Measurements from ENCODE around the gene NADSYN1.
"Not testable (repeated sequence)": the region's sequence is repeated elsewhere in the genome, so short reads cannot be mapped to it uniquely, and the experiment has no call there.

The NADSYN1 gene

DNA sequence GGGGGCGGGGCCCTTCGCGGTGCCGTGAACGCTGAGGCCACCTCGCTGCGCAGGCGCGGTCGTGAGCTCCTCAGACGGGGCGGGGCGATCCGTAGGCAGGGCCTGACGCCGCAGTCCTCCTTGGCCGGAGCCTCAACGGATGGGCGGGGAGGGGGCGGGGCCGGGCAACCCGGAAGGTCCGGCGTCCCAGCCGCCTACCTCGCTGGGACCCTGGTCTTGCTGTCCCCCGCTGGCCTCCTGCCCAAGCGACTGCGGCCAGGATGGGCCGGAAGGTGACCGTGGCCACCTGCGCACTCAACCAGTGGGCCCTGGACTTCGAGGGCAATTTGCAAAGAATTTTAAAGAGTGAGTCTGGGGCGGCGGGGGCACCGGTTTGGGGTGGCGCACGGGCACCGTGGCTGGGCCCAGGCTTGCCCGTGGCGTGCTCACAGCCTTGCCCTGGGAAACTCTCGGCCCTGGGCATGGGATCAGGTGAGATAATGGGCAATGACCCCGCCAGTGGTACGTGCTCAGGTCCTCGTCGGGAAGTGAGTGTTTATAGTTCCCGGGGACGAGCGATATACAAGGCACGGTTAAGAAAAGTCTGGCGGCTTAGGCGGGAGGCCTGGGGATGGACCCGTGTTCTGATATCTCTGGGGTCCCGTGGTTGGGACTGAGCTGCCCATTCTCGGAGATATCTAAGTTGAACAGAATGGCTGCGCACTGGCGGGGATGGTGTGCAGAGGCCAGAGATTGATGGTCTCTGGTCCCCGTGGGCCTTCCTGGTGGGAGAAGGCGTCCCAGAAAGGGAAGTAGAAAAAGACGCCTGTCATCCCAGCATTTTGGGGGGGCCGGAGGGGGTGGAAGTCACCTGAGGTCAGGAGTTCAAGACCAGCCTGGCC lies at the start of gene NADSYN1:
Gene NADSYN1 (plus strand): TSS at position 167 of the 881 bp plus-strand sequence. CDS start 94 bp downstream, at position 261.
- intact Hi-C loops (cut with DNase I) = no loop called here
- DNase-seq = peak; percentile 94 to 99 (median 98)

DNA sequence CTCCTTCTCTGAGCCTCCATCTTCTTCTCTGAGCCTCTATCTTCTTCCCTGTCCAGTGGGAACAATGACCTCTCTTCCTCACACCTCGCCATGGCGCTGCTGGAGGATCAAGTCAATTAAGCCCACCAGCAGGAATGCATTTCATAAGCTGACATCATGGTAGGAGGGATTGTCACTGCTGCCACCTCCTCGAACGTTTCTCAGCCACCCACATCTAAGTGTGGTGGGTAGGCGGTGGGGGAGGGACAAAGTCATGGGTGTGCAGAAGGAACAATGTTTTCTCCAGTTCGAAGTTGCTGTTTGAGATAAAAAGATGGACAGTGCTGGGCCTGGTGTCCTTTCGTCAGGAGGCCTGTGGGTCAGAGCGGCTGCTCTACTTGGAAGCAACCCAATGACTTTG lies 48.8 kb upstream of the NADSYN1 start:
- peak in 1 of 10 donors; percentile 49 for DNase-seq
- intact Hi-C loops (cut with DNase I) = no loop called here

DNA sequence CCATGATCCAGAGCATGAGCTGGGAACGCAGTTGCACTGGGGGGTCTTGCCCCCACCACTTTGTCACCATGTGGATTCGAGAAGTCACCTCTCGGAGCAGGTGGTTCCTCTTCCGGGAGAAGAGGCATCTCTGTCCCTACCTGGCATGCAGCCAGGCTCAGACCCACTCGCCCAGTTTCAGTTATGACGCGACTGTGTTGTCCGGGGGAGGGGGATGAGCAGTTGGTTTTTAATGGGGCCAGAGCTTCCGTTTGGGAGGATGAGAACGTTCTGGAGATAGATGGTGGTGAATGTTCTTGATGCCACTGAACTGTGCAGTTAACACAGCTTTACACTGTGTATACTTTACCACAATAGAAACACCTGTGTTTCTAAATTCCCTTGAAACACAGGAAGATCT lies 46.3 kb upstream of the NADSYN1 start:
- peak in 1 of 10 donors; percentile 74 for DNase-seq
- intact Hi-C loops (cut with DNase I) = no loop called here

DNA sequence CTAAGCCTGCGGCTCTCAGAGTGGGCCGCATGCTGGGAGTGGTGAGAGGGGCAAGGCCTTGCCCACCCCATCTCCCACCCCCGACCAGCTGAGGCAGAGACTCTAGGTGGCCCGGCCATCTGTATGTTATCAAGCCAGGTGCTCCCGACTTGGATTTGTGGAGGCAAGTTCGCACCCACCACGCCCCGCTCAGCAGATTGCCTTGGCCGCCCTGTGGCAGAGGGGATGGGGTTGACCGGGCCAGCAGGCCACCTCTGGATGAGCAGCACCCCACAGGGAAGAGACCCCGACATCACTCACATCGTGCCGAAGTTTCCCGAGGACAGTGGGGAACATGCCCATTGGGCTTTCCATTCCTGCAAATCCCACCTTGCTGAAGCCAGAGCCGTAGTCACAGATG lies 45.6 kb upstream of the NADSYN1 start:
- peak in 1 of 10 donors; percentile 75 for DNase-seq
- intact Hi-C loops (cut with DNase I) = no loop called here

DNA sequence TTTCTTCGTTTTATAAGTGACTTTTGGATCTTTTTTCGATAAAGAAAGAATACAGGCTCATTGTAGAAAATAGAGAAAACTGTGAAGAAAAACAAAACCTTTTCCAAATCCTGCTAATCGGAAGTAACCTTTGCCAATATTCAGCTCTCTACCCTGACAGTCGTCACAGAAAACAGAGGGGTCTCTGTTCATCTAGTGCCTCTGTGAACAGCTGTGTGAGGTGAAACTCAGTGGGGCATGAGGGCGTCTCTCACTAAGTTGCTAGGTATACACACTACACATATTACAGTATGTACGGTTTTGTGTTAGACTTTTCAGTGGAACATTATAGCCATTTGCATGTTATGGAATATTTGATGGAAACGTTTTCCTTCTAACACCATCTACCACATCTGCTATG lies 44.2 kb upstream of the NADSYN1 start:
- DNase-seq = peak in 1 of 10 donors; percentile 12
- intact Hi-C loops (cut with DNase I) = no loop called here

DNA sequence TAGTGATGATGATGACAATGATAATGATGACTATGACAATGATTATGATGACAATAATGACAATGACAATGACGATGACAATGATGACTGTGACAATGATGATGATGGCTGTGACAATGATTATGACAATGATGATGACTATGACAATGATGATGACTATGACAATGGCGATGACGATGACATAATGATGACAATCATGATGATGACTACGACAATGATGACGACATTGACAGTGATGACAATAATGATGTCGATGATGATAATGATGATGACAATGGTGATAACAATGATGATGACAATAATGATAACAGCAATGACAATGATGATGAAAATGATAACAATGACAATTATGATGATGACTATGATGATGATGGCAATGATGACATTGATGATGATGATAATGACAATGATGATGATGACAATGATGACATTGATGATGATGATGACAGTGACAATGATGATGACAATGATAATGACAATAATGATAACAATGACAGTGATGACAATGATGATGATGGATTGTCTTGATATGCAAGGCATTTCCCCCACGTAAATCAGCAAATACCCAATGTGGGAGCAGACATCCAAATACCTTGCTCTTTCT lies 42.5 kb upstream of the NADSYN1 start:
- no peak for DNase-seq
- intact Hi-C loops (cut with DNase I) = no loop called here

DNA sequence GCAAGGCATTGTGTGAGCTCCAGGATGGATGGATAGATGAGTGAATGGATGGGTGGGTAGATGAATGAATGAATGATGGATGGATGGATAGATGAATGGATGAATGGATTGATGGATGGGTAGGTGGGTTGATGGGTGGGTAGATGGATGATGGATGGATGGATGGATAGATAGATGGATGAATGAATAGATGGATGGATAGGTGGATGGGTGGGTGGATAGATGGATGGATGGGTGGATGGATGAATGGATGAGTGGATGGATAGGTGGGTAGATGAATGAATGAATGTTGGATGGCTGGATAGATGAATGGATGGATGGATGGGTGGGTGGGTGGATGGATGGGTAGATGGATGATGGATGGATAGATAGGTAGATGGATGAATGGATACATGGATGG lies 38.4 kb upstream of the NADSYN1 start:
- DNase-seq = no peak
- intact Hi-C loops (cut with DNase I) = no loop called here

DNA sequence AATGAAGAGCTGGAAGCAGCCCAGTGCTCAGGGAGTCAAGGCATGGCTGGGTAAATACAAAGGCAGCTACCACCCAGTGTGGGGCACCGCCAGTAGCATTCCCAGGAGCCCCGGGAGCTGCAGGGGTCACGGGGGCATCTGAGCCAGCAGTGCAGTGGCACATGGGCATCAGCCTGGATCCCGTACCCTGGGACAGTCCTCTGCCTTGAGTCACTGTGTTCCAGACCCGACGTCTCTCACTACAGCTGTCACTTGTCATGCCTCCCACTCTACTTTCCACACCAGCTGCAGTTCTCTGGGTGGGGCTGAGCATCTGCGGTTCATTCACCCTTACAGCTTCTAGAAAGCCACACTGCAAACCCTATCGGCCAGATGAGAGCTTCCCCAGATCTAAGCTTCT lies 34.4 kb upstream of the NADSYN1 start:
- intact Hi-C loops (cut with DNase I) = no loop called here
- DNase-seq = peak in 7 of 10 donors; percentile 27 to 92 (median 35)

DNA sequence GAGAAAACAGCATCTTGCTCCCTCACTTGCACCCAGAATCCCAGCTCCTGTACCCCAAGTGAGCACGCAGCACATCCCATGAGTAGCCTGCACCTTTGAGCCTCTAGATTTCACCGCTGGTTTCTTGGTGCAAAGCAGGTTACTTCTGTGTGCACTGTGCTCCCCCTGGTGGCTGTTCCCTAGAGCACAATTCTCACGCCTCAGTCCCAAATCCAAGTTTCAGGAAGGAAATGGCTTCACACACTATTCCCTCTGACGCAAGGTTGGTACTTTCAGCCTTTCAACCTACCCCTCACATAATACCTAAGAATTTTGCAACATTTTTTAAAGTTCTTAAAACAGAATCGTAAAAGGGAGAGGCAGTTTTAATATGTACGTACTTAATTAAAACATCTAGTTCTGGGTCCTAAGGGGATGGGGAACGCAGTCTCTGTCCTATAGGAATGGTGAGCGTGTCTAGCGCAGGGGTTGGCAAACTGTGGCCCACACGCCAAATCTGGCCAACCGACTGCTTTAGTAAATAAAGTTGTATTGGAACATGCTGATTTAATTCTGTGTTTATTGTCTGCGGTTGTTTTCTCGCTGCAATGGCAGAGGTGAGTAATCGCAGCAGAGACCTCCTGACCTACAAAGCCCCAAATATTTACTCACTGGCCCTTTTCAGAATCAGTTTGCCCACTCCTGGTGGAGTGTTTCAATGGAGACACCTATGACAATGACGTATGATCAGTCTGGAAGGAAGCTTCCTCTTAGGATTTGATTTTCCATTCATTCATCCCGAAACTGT lies 32.4 kb upstream of the NADSYN1 start:
- intact Hi-C loops (cut with DNase I) = no loop called here
- peak in 6 of 10 donors; percentile 44 to 81 (median 57) for DNase-seq

DNA sequence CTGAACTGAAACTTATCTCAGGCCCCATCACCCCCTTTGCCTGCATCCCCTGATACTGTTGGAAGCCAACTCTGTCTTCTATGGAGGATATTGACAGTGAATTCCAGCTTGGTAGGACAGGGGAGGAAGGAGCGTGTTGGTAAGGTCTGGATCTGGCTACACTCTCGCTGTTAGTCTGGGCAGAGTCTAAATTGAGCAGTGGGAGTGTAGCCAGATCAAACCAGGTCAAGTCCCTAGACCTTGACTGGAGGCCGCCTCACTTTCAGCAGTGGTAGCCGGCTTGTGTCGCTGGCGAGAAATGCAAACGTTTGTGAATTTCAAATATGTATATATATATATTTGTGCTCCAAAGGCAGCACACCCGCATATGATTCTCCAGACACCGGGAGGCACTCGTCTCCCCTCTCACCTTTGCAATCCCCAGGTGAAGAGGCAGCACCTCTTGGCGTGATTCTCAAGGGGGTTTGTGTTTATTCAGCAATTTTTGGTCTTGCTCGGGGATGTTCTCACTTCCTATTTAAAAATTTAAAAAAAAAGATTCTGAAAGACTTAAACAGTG lies 31.5 kb upstream of the NADSYN1 start:
- intact Hi-C loops (cut with DNase I) = no loop called here

DNA sequence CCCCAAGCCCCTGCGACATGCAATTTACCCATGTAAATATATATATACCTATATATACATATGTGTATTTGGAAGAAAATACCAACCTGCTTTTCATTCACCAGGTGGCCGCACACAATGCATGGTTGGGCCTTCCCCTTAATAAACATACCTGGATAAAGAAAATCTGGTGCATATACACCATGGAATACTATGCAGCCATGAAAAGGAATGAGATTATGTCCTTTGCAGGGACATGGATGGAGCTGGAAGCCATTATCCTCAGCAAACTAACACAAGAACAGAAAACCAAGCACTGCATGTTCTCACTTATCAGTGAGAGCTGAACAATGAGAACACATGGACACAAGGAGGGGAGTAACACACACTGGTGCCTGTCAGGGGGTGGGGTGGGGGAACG lies 30.7 kb upstream of the NADSYN1 start:
- DNase-seq; intact Hi-C loops (cut with DNase I): not testable (repeated sequence)

More for the DNA sequence above, 31.5 kb upstream of the NADSYN1 start:
- no peak for DNase-seq

DNA sequence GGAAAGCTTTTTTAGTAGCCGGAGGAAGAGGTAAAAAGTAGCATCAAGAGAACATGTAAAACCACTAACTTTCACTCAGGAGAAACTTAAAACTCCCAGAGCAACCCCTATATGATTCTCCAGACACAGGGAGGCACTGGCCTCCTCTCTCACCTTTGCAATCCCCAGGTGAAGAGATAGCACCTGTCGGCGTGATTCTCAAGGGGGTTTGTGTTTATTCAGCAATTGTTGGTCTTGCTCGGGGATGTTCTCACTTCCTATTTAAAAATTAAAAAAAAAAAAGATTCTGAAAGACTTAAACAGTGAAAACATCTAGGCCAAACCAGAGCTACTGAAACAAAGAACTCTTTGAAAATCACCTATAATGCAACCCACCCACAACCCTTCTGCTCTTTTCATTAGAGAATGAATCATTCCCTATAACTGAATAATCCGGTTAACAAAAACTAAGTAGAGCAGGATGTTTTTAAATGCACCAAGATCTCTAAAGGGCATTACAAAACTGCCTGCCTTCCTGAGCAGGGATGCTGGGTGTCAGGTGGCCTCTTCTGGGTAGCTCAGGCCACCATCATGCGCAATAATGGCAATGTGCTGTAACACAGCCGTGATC lies 29.7 kb upstream of the NADSYN1 start:
- intact Hi-C loops (cut with DNase I) = no loop called here
- no peak for DNase-seq

DNA sequence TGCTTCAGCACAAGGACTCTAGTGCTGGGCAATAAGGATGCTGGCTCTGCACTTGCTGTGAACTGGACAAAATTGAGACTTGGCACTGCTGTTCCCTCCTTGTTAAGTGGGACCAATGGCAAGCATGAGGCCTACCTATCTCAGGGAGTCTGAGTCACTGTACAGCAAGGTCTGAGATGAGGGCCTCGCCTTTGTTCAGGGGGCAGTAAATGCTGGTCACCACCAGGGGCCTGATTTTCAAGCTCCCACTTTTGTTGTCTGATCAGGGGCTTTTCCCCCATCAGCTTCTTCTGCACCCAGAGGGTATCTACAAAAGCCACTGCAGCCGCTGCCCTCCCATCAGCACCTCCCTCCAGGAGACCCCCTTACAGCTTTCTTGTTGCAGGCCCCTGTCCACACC lies 27.6 kb upstream of the NADSYN1 start:
- intact Hi-C loops (cut with DNase I) = no loop called here
- DNase-seq = no peak

DNA sequence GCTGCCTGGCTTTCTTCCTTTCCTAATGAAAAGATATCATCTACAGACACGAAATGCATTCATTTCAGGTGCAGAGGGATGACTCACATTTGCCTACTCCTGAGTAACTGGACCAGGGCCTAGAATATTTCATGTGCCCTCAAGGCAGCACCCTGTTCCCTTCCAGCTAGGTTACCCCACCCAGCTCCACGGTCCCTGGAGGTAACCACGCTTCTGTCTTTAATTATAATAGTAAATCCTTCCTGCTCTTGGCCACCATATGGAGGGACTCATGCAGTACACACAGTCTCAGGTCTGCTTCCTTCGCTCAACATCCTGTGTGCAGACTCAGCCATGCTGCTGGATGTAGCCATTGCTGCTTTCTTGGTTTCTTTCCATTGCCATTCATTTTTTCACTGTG lies 27.1 kb upstream of the NADSYN1 start:
- intact Hi-C loops (cut with DNase I) = no loop called here
- DNase-seq = no peak

DNA sequence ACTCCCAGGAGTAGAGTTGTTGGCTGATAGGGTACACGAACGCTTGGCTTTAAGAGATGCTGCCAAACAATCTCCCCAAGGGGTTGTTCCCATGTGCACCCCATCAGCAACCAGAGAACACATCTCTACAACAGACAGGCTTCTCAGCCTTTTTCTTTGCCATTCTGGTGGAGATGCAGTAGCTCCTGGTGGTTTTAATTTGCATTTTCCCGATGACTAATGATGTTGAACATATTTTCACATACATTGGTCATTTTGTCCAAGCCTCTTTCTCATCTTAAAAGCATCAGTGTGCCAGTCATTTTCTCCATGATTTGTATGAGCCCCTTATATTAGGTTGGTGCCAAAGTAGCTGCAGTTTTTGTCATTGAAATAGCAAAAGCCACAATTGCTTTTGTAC lies 26.6 kb upstream of the NADSYN1 start:
- DNase-seq = no peak
- intact Hi-C loops (cut with DNase I) = no loop called here

DNA sequence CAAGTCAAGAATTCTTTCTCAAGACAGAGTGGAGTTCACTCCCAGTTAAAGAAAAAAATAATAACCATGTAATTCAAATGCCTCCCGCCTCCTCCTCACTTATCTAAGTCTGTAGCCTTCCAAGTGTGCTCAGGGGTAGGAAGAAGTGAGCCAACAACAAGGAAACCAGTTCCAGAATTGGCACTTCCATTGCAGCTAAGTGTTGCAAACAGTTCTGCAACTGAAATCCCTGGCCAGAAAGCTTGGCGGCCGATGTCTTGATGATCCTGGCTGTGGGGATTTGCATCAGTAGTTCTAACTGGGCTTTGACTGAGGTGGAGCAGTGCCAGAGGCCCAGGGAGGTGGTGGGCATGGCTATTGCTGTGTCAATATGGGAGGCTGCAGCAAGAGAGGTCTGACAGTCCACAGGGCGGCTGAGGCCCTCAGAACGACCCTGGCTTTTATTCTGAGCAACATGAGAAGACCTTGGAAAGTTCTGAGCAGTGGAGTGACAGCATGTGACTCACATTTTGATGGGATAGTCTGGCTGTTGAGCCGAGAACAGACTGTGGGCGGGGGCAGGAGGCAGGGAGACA lies 24.1 kb upstream of the NADSYN1 start:
- intact Hi-C loops (cut with DNase I) = no loop called here
- DNase-seq = peak in 2 of 10 donors; percentile 26 to 88

DNA sequence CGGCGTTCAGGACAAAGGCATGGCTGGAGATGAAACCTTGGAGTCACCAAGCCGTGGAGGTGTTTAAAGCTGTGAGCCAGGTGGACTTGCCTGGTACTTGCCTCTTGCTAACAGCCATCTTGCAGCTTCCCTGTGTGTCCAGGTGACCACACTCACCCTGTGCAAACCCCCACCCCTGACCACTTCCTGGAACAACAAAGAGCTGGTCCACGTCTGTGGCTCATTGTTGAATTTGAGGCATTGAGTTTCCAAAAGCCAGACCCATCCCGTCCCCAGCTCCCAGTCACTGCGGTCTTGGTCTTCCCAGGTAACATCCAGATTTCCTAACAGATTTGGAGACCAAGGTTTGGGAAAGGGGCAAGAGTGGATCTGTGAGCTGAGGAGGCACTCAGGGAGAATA lies 23.3 kb upstream of the NADSYN1 start:
- DNase-seq = peak in 1 of 10 donors; percentile 53
- intact Hi-C loops (cut with DNase I) = no loop called here

DNA sequence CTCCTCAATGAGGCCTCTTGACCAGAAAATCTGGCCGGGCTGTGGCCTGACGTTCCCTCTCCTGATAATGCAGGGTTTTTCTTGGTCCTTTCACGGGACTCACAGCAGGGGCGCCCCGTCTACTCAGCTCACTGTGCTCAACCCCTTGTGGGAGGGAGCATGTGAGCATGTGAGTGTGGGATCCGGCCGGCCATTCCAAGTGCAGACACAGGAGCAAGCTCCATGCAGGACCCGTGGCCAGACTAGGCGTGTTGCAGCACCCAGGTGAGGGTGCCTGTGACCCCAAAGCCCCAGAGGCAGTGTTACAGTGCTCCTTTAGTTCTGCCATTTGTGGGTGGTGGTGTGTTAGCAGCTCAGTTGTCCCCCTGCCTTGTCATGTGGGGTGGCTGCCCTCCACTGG lies 22.8 kb upstream of the NADSYN1 start:
- peak in 1 of 10 donors; percentile 80 for DNase-seq
- intact Hi-C loops (cut with DNase I) = no loop called here

DNA sequence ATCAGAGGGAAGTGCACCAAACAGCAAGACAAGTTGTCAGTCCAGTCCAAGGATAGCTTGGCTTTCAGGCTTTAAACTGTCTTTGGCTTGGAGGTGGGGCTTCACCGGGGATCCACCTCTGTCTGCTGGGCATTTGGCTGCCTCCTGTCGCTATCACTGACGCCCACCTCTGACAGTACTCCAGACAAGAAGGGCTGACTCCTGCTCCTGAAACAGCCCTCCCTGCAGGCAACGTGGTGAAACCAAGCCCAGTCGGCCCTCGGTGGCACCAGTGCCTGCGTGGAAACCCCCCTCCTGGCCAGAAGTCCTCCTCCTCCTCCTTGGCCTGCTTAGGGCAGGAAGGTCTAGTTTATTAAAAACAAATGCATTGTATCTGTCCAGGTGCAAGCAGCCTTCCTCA lies 21.7 kb upstream of the NADSYN1 start:
- DNase-seq = peak in 1 of 10 donors; percentile 56
- intact Hi-C loops (cut with DNase I) = no loop called here
